IMR-90 (cell line): ENCODE results near the gene PAGE1.

Experiments used
- CEBPB ChIP-seq: IDR thresholded peaks from 2 replicates; pipeline ENCODE4 v1.6.1; 2012; ENCODE audit warnings: low read depth, low read length, improper control_type of control experiment
- POLR2A ChIP-seq: IDR thresholded peaks from 2 replicates; pipeline ENCODE4 v1.6.1; 2012; ENCODE audit warnings: mild to moderate bottlenecking, low read depth, low read length
- RAD21 ChIP-seq: IDR thresholded peaks from 2 replicates; pipeline ENCODE4 v1.6.1; 2012; ENCODE audit warnings: low read length, improper control_type of control experiment
- RCOR1 ChIP-seq: IDR thresholded peaks from 2 replicates; pipeline ENCODE4 v1.6.1; 2012; ENCODE audit warnings: mild to moderate bottlenecking, low read length, improper control_type of control experiment; ENCODE audit not compliant: insufficient replicate concordance
- TF ChIP-seq, protein P1 (sequence below): conservative IDR thresholded peaks from 2 replicates; pipeline ENCODE4 v1.5.1; 2012; ENCODE audit warnings: mild to moderate bottlenecking, low read depth, low read length, improper control_type of control experiment

DNA sequence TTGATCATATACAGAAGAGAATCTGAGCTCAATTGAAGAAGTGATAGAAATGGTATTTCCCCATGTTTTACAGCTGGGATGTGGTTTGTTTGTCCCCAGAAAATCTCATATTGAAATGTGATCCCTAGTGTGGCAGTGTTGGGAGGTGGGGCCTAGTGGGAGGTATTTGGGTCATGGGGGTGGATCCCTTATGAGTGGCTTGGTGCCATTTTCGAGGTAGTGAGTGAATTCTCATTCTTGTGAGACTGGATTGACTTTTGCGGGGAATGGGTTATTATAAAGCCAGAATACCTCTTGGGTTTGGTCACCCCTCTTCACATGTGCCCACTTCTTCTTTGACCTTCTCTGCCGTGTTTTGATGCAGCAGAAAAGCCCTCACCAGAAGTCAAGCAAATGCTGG lies 29.6 kb upstream of the PAGE1 start:
- TF ChIP-seq CEBPB (no peak), RCOR1 (no peak), POLR2A (no peak), RAD21 (no peak)
- TF ChIP-seq, protein P1, sequence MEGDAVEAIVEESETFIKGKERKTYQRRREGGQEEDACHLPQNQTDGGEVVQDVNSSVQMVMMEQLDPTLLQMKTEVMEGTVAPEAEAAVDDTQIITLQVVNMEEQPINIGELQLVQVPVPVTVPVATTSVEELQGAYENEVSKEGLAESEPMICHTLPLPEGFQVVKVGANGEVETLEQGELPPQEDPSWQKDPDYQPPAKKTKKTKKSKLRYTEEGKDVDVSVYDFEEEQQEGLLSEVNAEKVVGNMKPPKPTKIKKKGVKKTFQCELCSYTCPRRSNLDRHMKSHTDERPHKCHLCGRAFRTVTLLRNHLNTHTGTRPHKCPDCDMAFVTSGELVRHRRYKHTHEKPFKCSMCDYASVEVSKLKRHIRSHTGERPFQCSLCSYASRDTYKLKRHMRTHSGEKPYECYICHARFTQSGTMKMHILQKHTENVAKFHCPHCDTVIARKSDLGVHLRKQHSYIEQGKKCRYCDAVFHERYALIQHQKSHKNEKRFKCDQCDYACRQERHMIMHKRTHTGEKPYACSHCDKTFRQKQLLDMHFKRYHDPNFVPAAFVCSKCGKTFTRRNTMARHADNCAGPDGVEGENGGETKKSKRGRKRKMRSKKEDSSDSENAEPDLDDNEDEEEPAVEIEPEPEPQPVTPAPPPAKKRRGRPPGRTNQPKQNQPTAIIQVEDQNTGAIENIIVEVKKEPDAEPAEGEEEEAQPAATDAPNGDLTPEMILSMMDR, result no peak
